GM18951 (cell line): ENCODE measurements around the gene DARS1.

Source experiments
- POLR2A ChIP-seq: IDR thresholded peaks from 4 replicates; pipeline ENCODE4 v1.6.1; 2011; ENCODE audit warnings: mild to moderate bottlenecking; ENCODE audit not compliant: insufficient read length, insufficient read depth; ENCODE audit errors: extremely low read depth
- in situ Hi-C: fragments of 300-500 bp; cut with MboI; formaldehyde crosslinking; loops from one replicate; pipeline ENCODE4 v1.12.0; 2022; ENCODE audit warnings: low sequenced_read_pairs, mixed read lengths, inconsistent platforms; ENCODE audit not compliant: unreplicated experiment

The DARS1 gene

GRCh38 chr2:135935914-135936313 lies 49.5 kb downstream of the DARS1 start:
- in situ Hi-C loops = no loop called here
- no peak for TF ChIP-seq POLR2A

- in situ Hi-C loops = no loop called here
- no peak for TF ChIP-seq POLR2A
Measured at GRCh38 chr2:135931776-135932443, 53.5 kb downstream of the DARS1 start.

- in situ Hi-C loops = no loop called here
- TF ChIP-seq POLR2A = no peak
Measured at GRCh38 chr2:135926605-135927004, 58.8 kb downstream of the DARS1 start.

GRCh38 chr2:135925571-135925970 lies 59.9 kb downstream of the DARS1 start:
- in situ Hi-C loops = no loop called here
- TF ChIP-seq POLR2A = no peak

GRCh38 chr2:135916207-135916606 lies 69.2 kb downstream of the DARS1 start:
- in situ Hi-C loops = loop anchor here (5.0 to 10.0 kb wide), 2 partner anchors 219 to 466 kb away; no protein-coding TSS in a partner anchor
- no peak for TF ChIP-seq POLR2A

- TF ChIP-seq POLR2A = no peak
- in situ Hi-C loops = loop anchor here (10.0 kb wide), 1 partner anchor 220 kb away; no protein-coding TSS in a partner anchor
Measured at GRCh38 chr2:135914485-135914884, 70.9 kb downstream of the DARS1 start.

- no peak for TF ChIP-seq POLR2A
- in situ Hi-C loops = loop anchor here (10.0 kb wide), 1 partner anchor 221 kb away; no protein-coding TSS in a partner anchor
Measured at GRCh38 chr2:135913727-135914365, 71.6 kb downstream of the DARS1 start.

GRCh38 chr2:135909976-135910375 lies 75.5 kb downstream of the DARS1 start:
- in situ Hi-C loops = loop anchor here (10.0 kb wide), 1 partner anchor 225 kb away; no protein-coding TSS in a partner anchor
- TF ChIP-seq POLR2A = no peak

- TF ChIP-seq POLR2A = no peak
- in situ Hi-C loops = no loop called here
Measured at GRCh38 chr2:135905679-135906078, 79.7 kb downstream of the DARS1 start.

- in situ Hi-C loops = no loop called here
Measured at GRCh38 chr2:135904341-135904989, 81.0 kb downstream of the DARS1 start.

GRCh38 chr2:135903650-135904049 lies 81.8 kb downstream of the DARS1 start:
- no peak for TF ChIP-seq POLR2A
- in situ Hi-C loops = no loop called here

More at GRCh38 chr2:135904341-135904989, 81.0 kb downstream of the DARS1 start:
- no peak for TF ChIP-seq POLR2A

- in situ Hi-C loops = no loop called here
- no peak for TF ChIP-seq POLR2A
Measured at GRCh38 chr2:135899567-135899966, 85.9 kb downstream of the DARS1 start.

GRCh38 chr2:135898234-135898786 lies 87.1 kb downstream of the DARS1 start:
- no peak for TF ChIP-seq POLR2A
- in situ Hi-C loops = no loop called here

- in situ Hi-C loops = no loop called here
- no peak for TF ChIP-seq POLR2A
Measured at GRCh38 chr2:135894930-135895329, 90.5 kb downstream of the DARS1 start.

GRCh38 chr2:135893374-135893794 lies 92.0 kb downstream of the DARS1 start:
- TF ChIP-seq POLR2A = no peak
- in situ Hi-C loops = no loop called here
